Measurements from ENCODE around the gene SLC15A3. TPM values are rescaled to one million over a fixed set of nuclear protein-coding genes. Genes with fewer than 3 reads are reported as not detected.

The SLC15A3 gene
- polyA plus RNA-seq, 3 donors: 27.1 to 121 (median 35.0) TPM

DNA sequence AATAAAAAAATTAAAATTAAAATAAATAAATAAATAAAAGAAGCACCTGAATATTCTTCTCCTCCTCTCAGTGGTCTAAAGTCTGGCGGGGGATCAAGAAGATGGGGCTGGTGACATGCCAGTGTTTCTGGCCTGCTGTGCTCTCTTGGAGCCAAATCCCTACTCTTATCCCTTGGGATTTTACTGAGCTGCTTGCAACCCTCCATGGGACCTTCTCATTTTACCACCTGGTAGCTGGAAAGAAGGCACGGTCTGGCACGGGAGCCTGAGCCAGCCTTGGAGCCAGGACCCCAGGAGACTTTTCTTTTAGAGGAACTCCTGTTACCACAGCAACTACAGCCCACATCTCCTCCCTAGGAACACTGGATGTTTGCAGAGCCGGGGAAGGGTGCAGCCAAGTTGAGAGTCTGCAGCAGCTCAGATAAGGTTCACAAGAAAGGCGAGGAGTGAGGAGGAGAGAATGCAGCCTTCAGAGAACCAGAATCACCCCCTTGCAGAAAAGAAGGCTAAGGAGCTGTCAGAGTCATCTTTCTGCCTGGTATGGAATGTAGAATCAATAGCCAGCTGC lies 41.0 kb upstream of the SLC15A3 start:
- Mint-ChIP-seq H3K27me3 (ENCODE audit: low read depth in 3 of 3) (peaks cover 20 to 36% (median 25%) of the 10 kb centered on the region in 3 donors), H3K4me3 (peak overlapping the region in 1 of 2 donors; percentile 65), H3K9me3 (no peaks in the 10 kb centered on the region), H3K36me3 (no peaks in the 10 kb centered on the region), H3K4me1 (peaks cover 10% of the 10 kb centered on the region), H3K27ac (no peak overlapping the region)
- intact Hi-C loops (cut with micrococcal nuclease): no loop called here
- Histone ChIP-seq H3K36me3 (replicated peaks in 1 of 2; ENCODE audit: control insufficient read depth in 1 of 2, insufficient read depth in 2 of 2, low read length in 2 of 2) (no peaks in the 10 kb centered on the region), H3K27ac (ENCODE audit: low read depth in 1 of 2, low read length in 2 of 2) (no peak overlapping the region), H2AFZ (ENCODE audit: insufficient read depth, low read depth, low read length, poor library complexity, severe bottlenecking) (no peak overlapping the region), H3K27me3 (ENCODE audit: control insufficient read depth in 2 of 2, insufficient read depth in 2 of 2, low read length in 2 of 2) (peaks cover 3 to 6% of the 10 kb centered on the region in 2 donors), H3K4me3 (replicated peaks in 1 of 3; ENCODE audit: low read depth in 2 of 3, low read length in 3 of 3) (no peak overlapping the region), H4K20me1 (ENCODE audit: insufficient read depth, low read length) (no peaks in the 10 kb centered on the region), H3K4me2 (replicated peaks; ENCODE audit: extremely low read depth, low read length, poor library complexity, severe bottlenecking) (no peak overlapping the region), H3K9ac (ENCODE audit: insufficient read depth, low read length, poor library complexity, severe bottlenecking) (no peak overlapping the region), H3K79me2 (ENCODE audit: insufficient read depth, low read length) (no peaks in the 10 kb centered on the region), H3K9me3 (replicated peaks in 1 of 2; ENCODE audit: control insufficient read depth in 1 of 2, insufficient read depth in 1 of 2, low read length in 2 of 2) (no peaks in the 10 kb centered on the region), H3K4me1 (ENCODE audit: control insufficient read depth in 1 of 2, insufficient read depth in 2 of 2, low read length in 2 of 2) (peaks cover 0 to 7% of the 10 kb centered on the region in 2 donors)
- no CpG with 5 or more reads among the region's 5 CpGs for WGBS (ENCODE audit: insufficient coverage)
- DNase-seq: no peak
- TF ChIP-seq, protein P1, sequence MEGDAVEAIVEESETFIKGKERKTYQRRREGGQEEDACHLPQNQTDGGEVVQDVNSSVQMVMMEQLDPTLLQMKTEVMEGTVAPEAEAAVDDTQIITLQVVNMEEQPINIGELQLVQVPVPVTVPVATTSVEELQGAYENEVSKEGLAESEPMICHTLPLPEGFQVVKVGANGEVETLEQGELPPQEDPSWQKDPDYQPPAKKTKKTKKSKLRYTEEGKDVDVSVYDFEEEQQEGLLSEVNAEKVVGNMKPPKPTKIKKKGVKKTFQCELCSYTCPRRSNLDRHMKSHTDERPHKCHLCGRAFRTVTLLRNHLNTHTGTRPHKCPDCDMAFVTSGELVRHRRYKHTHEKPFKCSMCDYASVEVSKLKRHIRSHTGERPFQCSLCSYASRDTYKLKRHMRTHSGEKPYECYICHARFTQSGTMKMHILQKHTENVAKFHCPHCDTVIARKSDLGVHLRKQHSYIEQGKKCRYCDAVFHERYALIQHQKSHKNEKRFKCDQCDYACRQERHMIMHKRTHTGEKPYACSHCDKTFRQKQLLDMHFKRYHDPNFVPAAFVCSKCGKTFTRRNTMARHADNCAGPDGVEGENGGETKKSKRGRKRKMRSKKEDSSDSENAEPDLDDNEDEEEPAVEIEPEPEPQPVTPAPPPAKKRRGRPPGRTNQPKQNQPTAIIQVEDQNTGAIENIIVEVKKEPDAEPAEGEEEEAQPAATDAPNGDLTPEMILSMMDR (IDR thresholded peaks at IDR 0.05): no peak

DNA sequence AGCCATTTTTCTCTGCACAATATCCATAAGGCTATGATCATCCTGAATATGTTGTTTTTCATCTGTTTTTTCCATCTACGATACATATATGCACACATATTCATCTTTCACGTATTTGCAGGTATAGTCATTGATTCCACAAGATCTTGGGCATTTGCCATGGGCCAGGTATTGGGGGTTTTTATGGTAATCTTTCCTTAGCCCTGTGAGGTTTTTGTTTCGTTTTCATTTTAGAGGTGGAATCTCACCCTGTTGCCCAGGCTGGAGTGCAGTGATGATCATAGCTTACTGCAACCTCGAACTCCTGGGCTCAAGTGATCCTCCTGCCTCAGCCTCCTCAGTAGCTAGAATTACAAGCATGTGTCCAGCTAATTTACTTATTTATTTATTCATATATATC lies 39.5 kb upstream of the SLC15A3 start:
- Histone ChIP-seq H3K27me3 (ENCODE audit: control insufficient read depth in 2 of 2, insufficient read depth in 2 of 2, low read length in 2 of 2) (peaks cover 3 to 6% of the 10 kb centered on the region in 2 donors), H3K4me3 (replicated peaks in 1 of 3; ENCODE audit: low read depth in 2 of 3, low read length in 3 of 3) (no peak overlapping the region), H3K79me2 (ENCODE audit: insufficient read depth, low read length) (no peaks in the 10 kb centered on the region), H3K9me3 (replicated peaks in 1 of 2; ENCODE audit: control insufficient read depth in 1 of 2, insufficient read depth in 1 of 2, low read length in 2 of 2) (no peaks in the 10 kb centered on the region), H4K20me1 (ENCODE audit: insufficient read depth, low read length) (no peaks in the 10 kb centered on the region), H3K4me1 (ENCODE audit: control insufficient read depth in 1 of 2, insufficient read depth in 2 of 2, low read length in 2 of 2) (peaks cover 2 to 10% of the 10 kb centered on the region in 2 donors), H3K9ac (ENCODE audit: insufficient read depth, low read length, poor library complexity, severe bottlenecking) (no peak overlapping the region), H2AFZ (ENCODE audit: insufficient read depth, low read depth, low read length, poor library complexity, severe bottlenecking) (no peak overlapping the region), H3K4me2 (replicated peaks; ENCODE audit: extremely low read depth, low read length, poor library complexity, severe bottlenecking) (no peak overlapping the region), H3K36me3 (replicated peaks in 1 of 2; ENCODE audit: control insufficient read depth in 1 of 2, insufficient read depth in 2 of 2, low read length in 2 of 2) (no peaks in the 10 kb centered on the region), H3K27ac (ENCODE audit: low read depth in 1 of 2, low read length in 2 of 2) (no peak overlapping the region)
- TF ChIP-seq, protein P1 (IDR thresholded peaks at IDR 0.05): no peak
- DNase-seq: no peak
- Mint-ChIP-seq H3K36me3 (peaks cover 0 to 3% of the 10 kb centered on the region in 2 donors), H3K27ac (no peak overlapping the region), H3K4me3 (no peak overlapping the region), H3K4me1 (peaks cover 15% of the 10 kb centered on the region), H3K9me3 (peaks cover 0 to 1% (median 0%) of the 10 kb centered on the region in 7 donors), H3K27me3 (ENCODE audit: low read depth in 3 of 3) (peaks cover 20 to 41% (median 25%) of the 10 kb centered on the region in 3 donors)
- intact Hi-C loops (cut with micrococcal nuclease): no loop called here
- WGBS (ENCODE audit: insufficient coverage): no CpG with 5 or more reads among the region's 4 CpGs

Data from CD14-positive monocyte (primary cell).